GM21786 (cell line): ENCODE data around the gene SLC38A9.
"Not testable (repeated sequence)": the region's sequence is repeated elsewhere in the genome, so short reads cannot be mapped to it uniquely, and the experiment has no call there.

ENCODE experiments used
- ATAC-seq: cut with Tn5 transposase; IDR thresholded peaks from one replicate; pipeline ENCODE4 v1.9.1; 2021; ENCODE audit not compliant: unreplicated experiment

SLC38A9 gene

GRCh38 chr5:55613112-55613868, 98.8 kb downstream of the SLC38A9 start:
- no peak for ATAC-seq

GRCh38 chr5:55610542-55610941, 101.6 kb downstream of the SLC38A9 start:
- no peak for ATAC-seq

DNA sequence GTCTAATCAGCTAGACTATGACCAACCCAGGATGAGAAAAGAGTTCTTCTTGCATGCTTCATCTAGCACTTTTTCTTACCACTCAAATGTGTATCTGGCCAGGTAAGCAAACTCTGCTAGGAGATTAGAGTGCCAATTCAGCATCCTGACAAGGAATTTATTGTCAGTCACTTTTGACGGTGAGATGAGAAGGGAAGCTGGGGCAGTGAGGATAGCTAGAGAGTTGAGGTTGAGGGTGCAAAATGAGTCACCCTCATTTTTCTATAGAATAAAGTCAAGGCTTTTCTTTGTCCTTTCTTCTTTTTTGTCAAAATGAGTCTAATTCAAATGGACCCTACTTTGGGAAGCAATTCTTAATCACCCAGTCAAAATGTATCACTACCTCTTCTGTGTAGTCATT, 102.7 kb downstream of the SLC38A9 start:
- no peak for ATAC-seq

DNA sequence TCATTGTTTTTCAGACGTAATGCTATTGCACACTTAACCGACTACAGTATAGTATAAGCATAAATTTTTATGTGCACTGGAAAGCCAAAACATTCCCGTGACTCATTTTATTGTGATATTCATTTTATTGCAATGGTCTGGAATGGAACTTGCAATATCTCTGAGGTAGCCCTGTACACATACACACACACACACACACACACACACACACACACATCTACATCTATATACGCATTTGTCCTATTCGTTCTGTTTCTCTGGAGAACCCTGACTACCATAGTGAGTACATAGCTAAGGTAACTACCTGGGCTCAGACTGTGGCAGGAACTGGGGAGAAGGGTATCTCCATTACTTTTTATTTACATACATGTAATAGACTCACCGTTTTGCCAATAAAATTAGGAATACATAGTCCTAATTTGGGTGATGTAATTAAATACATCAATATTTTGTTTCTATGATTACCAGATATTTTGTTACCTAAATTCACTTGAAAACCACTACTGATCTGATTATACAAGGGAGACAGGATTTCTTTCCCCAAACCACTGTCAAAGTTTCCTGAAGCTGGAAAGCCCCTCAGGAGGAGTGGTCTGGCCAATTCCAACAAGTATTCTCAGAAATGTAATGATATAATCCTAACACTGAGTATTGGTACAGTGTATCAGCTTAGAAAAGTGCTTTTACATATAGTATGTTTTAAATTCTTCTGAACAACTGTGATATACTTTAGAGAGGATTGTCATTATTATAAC, 103.4 kb downstream of the SLC38A9 start:
- ATAC-seq = no peak

GRCh38 chr5:55607309-55607708, 104.8 kb downstream of the SLC38A9 start:
- ATAC-seq = not testable (repeated sequence)

DNA sequence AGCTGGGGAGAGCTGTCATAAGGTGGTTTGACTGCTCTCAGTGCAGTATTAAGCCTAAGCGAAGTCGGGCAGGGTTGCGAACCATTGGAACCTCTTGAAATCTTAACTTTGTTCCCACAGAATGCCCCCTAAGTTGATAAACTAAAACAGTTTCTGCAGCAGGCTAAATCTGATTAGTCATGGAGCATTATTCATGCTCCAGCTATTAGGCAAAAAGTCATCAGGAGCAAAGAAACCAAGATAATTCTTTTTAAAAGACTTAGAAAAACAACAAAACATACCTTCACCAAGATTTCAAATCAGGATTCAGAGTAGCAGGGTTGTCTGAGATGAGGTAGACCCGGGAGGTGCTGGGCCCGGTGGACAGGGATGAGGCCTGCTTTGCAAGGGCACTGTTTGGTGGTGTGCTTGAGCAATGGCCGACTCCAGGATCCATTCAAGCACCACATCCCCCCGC, 107.5 kb downstream of the SLC38A9 start:
- no peak for ATAC-seq

- no peak for ATAC-seq
These were observed 108.2 kb downstream of the SLC38A9 start for GRCh38 chr5:55603922-55604321.

DNA sequence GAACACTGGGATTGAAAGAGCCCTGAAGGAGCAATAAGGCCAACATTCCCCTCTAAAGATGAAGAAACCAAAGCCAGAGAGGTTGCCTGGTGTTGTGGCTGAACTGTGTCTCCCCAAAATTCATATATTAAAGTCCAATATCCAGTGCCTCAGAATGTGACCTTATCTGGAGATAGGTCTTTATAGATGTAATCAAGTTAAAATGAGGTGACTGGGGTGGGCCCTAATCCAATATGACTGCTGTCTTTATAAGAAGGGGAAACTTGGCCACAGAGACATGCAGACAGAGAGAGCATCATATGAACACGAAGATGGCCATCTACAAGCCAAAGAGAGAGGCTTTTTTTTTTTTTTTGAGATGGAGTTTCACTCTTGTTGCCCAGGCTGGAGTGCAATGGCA, 110.5 kb downstream of the SLC38A9 start:
- no peak for ATAC-seq

DNA sequence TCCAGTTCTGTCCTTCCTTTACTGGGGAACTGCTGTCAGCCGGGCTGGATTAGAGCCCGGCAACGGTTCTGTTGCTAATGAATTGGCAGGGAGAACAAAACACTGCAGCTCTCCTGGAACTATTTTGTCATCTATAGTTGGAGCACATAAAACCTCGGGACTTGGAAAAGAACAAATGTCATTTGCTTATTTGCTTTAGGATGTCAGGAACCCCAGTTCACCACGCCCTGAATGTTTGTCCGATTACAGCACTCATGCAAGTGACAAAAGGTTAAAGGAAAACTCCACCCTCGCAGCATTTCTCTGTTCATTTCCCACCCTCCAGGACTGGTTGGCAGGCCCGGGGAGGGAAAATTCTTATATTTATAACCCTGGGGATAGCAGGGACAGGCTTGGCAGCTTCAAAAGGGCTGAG, 110.9 kb downstream of the SLC38A9 start:
- no peak for ATAC-seq

- ATAC-seq = no peak
These were observed 111.5 kb downstream of the SLC38A9 start for GRCh38 chr5:55600497-55601203.

GRCh38 chr5:55600086-55600485, 112.0 kb downstream of the SLC38A9 start:
- no peak for ATAC-seq

- no peak for ATAC-seq
These were observed 112.7 kb downstream of the SLC38A9 start for GRCh38 chr5:55599148-55600050.

DNA sequence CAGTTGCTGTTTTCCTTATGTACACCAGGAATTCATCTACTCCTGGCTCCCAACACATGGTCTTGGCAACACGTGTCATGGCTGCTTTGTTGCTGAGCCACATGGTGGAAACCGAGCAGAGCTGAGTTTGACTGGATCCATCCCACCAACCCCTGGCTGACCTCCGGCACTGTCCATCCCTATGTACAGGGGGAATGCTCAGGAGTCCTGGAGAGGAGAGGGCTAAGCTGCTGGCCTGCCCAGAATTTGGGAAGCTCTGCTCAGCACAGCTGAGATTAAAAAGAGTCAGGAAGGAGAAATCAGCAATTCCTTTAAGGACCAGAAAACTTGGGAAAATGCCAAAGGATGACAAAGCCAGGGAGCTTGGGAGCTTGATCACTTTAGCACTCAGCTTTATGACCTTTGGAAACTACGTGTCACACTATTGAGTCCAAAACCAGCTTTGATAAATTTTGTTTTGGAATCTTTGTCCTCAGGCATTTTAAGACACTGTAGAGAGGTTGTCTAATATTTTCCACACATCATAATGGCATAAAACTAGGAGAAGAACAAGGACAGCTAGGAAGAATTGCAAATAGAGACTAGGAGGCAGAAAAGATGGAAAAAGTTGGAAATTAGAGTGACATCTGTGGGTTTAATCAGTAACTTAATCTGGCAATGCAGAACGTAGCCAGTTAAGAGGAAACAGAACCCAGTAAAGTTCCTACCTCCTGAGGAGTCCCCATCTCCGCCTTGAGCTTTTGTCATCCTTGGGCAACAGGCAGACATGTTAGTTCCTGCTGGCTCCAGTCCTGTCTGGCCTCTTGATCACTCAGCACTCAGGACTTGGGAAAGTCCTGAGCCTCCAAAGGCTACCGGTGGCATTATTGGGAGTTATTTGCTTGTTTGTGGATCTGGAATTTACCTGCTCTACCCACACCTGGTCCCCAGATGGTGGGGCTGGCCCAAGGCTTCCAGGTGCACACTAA, 114.8 kb downstream of the SLC38A9 start:
- ATAC-seq = no peak

DNA sequence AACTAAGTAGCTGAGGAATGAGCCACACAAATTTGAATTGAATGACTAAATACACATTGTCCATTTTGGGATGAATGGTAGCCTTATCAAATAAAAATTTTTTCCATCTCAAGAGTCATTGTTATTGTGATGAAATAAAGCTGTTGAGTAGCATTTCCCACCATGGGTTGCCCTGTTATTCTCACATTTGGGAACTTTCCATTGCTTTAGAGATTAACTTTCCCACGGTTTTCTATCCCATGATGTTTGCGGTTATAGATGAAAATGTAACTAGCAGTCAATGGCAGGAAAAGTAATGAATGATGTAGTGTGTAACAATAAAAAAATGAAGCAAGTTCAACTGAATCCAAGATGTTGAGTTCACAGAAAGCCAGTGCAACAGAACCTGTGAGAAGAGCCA, 117.5 kb downstream of the SLC38A9 start:
- ATAC-seq = no peak

GRCh38 chr5:55593115-55593472, 119.0 kb downstream of the SLC38A9 start:
- no peak for ATAC-seq

GRCh38 chr5:55592388-55593114, 119.6 kb downstream of the SLC38A9 start:
- ATAC-seq = no peak

- no peak for ATAC-seq
These were observed 120.4 kb downstream of the SLC38A9 start for GRCh38 chr5:55591686-55592085.

DNA sequence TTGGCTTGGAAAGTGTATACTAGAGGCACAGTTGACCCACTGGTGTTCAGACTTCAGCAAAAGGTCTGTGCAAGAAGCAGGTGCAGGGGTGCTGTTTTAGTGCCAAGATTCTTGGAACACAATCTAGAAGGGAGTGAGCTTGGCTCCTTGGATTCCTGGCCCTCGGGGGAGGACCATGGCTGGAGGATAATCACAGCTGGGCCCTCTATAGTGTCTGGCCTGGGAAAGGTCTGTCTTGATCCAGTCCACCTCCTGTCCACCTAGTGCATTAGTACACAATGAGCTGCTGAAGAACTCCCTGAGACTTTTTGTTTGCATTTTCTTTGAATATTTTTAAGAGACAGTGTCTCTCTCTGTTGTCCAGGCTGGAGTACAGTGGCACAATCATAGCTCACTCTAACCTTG, 126.9 kb downstream of the SLC38A9 start:
- no peak for ATAC-seq
